Osteoblast (primary cell): Measurements from ENCODE around the gene DMD. TPM values are rescaled to one million over a fixed set of nuclear protein-coding genes. Genes with fewer than 3 reads are reported as not detected.

Source experiments
- DNase-seq: peaks from one replicate; pipeline ENCODE4 v3.0.0; 2011; ENCODE audit warnings: low spot score, mixed read lengths; ENCODE audit not compliant: insufficient read length; ENCODE audit errors: missing footprints
- H2AFZ ChIP-seq: 2 replicates; pipeline ENCODE4 v1.6.0; 2011; ENCODE audit warnings: mild to moderate bottlenecking, low read length
- H3K27ac ChIP-seq: 2 replicates; pipeline ENCODE4 v1.5.1; 2011; ENCODE audit warnings: mild to moderate bottlenecking, low read depth, low read length, moderate library complexity
- H3K27me3 ChIP-seq: 2 replicates; pipeline ENCODE4 v1.6.0; 2012; ENCODE audit warnings: mild to moderate bottlenecking, control low read depth, inconsistent platforms, low read length, moderate library complexity; ENCODE audit not compliant: insufficient read depth
- H3K36me3 ChIP-seq: 2 replicates; pipeline ENCODE4 v1.5.1; 2011; ENCODE audit warnings: mild to moderate bottlenecking, low read length, control low read depth, moderate library complexity; ENCODE audit not compliant: insufficient read depth
- H3K4me1 ChIP-seq: 2 replicates; pipeline ENCODE4 v1.5.1; 2011; ENCODE audit warnings: mild to moderate bottlenecking, low read length, control low read depth, moderate library complexity; ENCODE audit not compliant: insufficient read depth
- H3K4me2 ChIP-seq: 2 replicates; pipeline ENCODE4 v1.6.0; 2011; ENCODE audit warnings: mild to moderate bottlenecking, low read length; ENCODE audit not compliant: insufficient read depth
- H3K4me3 ChIP-seq: fragments of 200-600 bp; sonication (generic); 3 replicates; pipeline ENCODE4 v1.5.1; 2012; ENCODE audit warnings: mild to moderate bottlenecking, low read length, inconsistent platforms; ENCODE audit not compliant: insufficient read depth
- H3K79me2 ChIP-seq: 2 replicates; pipeline ENCODE4 v1.6.0; 2012; ENCODE audit warnings: mild to moderate bottlenecking, low read length, control low read depth, inconsistent platforms; ENCODE audit not compliant: insufficient read depth
- H3K9me3 ChIP-seq: 2 replicates; pipeline ENCODE4 v1.5.1; 2011; ENCODE audit warnings: low read depth, low read length, control low read depth
- H4K20me1 ChIP-seq: 2 replicates; pipeline ENCODE4 v1.6.0; 2012; ENCODE audit warnings: mild to moderate bottlenecking, low read length, control low read depth; ENCODE audit not compliant: insufficient read depth
- total RNA-seq: library from RNA; depleted of rRNA; stranded (reverse); fragments of >200 nt; gene quantifications from 2 replicates; pipeline ENCODE4 v1.2.3, GENCODE V29; 2012
- TF ChIP-seq, protein P1 (sequence below): IDR thresholded peaks from 2 replicates; pipeline ENCODE4 v1.5.1; 2011; ENCODE audit warnings: mild to moderate bottlenecking, low read depth, low read length, moderate library complexity; ENCODE audit errors: extremely low read depth

Gene DMD
- total RNA-seq, 1 donor = 12.7 TPM

DNA sequence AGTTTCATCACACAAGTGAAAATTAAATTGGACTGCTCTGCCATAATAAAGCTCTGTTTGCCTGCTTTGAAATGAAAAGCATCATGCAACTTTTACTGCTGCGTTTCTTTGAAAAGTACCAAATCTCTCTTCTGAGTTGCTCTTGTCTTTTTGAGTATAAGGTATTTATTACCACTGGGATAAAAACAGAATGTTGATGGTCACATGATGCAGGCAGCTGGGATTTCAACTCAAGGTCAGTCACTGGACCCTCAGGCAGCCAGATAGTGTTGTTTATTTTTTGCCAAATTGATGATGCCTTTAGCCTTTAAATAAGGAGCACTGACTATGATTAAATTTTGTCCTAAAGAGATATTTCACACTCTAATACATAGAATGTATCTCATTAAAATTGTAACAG is 32.7 kb downstream of the DMD start:
- Histone ChIP-seq H3K27ac (no peak overlapping the region), H3K36me3 (no peaks in the 10 kb centered on the region), H3K4me3 (no peak overlapping the region), H4K20me1 (no peaks in the 10 kb centered on the region), H3K4me2 (no peak overlapping the region), H2AFZ (no peak overlapping the region), H3K27me3 (no peaks in the 10 kb centered on the region), H3K4me1 (no peaks in the 10 kb centered on the region), H3K9me3 (peaks cover 2% of the 10 kb centered on the region), H3K79me2 (no peaks in the 10 kb centered on the region)
- TF ChIP-seq, protein P1, sequence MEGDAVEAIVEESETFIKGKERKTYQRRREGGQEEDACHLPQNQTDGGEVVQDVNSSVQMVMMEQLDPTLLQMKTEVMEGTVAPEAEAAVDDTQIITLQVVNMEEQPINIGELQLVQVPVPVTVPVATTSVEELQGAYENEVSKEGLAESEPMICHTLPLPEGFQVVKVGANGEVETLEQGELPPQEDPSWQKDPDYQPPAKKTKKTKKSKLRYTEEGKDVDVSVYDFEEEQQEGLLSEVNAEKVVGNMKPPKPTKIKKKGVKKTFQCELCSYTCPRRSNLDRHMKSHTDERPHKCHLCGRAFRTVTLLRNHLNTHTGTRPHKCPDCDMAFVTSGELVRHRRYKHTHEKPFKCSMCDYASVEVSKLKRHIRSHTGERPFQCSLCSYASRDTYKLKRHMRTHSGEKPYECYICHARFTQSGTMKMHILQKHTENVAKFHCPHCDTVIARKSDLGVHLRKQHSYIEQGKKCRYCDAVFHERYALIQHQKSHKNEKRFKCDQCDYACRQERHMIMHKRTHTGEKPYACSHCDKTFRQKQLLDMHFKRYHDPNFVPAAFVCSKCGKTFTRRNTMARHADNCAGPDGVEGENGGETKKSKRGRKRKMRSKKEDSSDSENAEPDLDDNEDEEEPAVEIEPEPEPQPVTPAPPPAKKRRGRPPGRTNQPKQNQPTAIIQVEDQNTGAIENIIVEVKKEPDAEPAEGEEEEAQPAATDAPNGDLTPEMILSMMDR = no peak
- no peak for DNase-seq

DNA sequence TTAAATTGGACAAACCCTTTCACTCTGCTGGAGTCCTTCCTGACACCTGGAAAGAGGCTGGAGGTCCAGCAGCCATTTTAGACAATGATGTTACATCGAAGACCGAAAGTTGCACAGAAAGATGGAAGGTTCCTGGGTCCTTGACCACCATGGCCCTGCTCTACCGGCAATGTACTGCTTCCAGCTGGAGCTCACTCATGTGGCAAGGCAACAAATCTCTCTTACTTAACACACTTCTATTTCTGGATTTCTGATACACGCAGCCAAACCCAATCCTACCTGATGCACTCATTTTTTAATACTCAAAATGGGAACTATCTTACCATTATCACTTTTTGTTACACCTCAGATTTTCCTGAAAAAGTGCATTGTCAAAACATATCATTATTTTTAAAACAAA is 33.1 kb downstream of the DMD start:
- Histone ChIP-seq H3K9me3 (peaks cover 2% of the 10 kb centered on the region), H2AFZ (no peak overlapping the region), H3K27me3 (no peaks in the 10 kb centered on the region), H3K27ac (no peak overlapping the region), H3K4me2 (no peak overlapping the region), H4K20me1 (no peaks in the 10 kb centered on the region), H3K36me3 (no peaks in the 10 kb centered on the region), H3K79me2 (no peaks in the 10 kb centered on the region), H3K4me3 (no peak overlapping the region), H3K4me1 (no peaks in the 10 kb centered on the region)
- TF ChIP-seq, protein P1 = no peak
- no peak for DNase-seq

DNA sequence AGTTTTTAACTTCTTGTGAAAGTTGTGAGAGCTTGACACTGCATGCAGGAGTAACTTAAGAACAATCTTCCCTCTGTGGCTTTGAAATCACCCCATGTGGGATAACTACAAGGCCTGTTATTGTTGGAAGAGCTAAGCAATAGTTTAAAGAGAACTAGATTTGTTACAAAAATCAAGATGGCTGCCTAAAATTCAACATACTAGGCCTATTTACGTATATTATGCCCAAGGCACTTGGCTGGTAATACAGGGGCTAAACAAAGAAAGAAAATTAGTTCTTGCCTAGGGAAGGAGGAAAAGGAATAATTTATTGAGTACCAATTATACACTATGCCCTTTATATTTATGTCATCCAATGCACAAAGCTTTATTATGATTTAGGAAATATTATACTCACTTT is 36.1 kb downstream of the DMD start:
- TF ChIP-seq, protein P1 = no peak
- no peak overlapping the region for H3K4me3 ChIP-seq
- H3K36me3 ChIP-seq = no peaks in the 10 kb centered on the region
- no peaks in the 10 kb centered on the region for H3K79me2 ChIP-seq
- H3K27me3 ChIP-seq = no peaks in the 10 kb centered on the region
- no peaks in the 10 kb centered on the region for H3K4me1 ChIP-seq
- H3K27ac ChIP-seq = no peak overlapping the region
- H2AFZ ChIP-seq = no peak overlapping the region
- no peak for DNase-seq
- no peak overlapping the region for H3K4me2 ChIP-seq
- peaks cover 2% of the 10 kb centered on the region for H3K9me3 ChIP-seq
- no peaks in the 10 kb centered on the region for H4K20me1 ChIP-seq

DNA sequence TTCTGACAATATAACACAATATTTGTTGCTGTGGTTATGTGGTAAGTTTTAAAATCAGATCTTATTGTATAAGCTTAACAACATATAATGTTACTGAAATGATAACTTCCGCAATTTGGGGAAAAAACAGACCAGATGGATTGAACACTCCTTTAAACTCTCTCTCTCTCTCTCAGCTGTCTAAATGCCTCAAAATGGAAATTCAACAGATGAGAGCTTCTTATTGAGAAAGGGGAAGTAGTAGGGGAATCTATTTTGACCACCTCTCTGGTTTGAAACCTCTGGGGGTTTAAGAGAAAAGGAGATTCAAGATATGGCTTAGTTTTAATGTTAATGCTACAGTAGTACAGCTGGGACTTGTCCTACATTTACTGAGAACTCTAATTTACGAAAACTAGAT is 40.3 kb downstream of the DMD start:
- no peak overlapping the region for H2AFZ ChIP-seq
- no peaks in the 10 kb centered on the region for H3K79me2 ChIP-seq
- H3K4me3 ChIP-seq = no peak overlapping the region
- DNase-seq = no peak
- H4K20me1 ChIP-seq = no peaks in the 10 kb centered on the region
- TF ChIP-seq, protein P1 = no peak
- no peaks in the 10 kb centered on the region for H3K4me1 ChIP-seq
- no peak overlapping the region for H3K4me2 ChIP-seq
- peaks cover 2% of the 10 kb centered on the region for H3K9me3 ChIP-seq
- no peaks in the 10 kb centered on the region for H3K27me3 ChIP-seq
- H3K36me3 ChIP-seq = no peaks in the 10 kb centered on the region
- no peak overlapping the region for H3K27ac ChIP-seq
